GM12864 (cell line): ENCODE results near the gene NDST1.

Experiments used
- DNase-seq: peaks from one replicate; pipeline ENCODE4 v3.0.0-alpha.2; 2011; ENCODE audit warnings: low read depth
- H3K4me3 ChIP-seq: 2 replicates; pipeline ENCODE4 v1.5.1; 2011; ENCODE audit warnings: mild to moderate bottlenecking, low read depth, low read length, control low read depth
- CTCF ChIP-seq: IDR thresholded peaks from 2 replicates; pipeline ENCODE4 v1.5.1; 2011; ENCODE audit warnings: low read depth, mild to moderate bottlenecking, moderate library complexity, low read length, control low read depth, inconsistent platforms; ENCODE audit errors: missing control alignments

The NDST1 gene

GRCh38 chr5:150523472-150524350 is 15.8 kb downstream of the NDST1 start:
- DNase-seq: peak; percentile 30
- no peak overlapping the region for H3K4me3 ChIP-seq

GRCh38 chr5:150525163-150525562 is 17.2 kb downstream of the NDST1 start:
- no peak for TF ChIP-seq CTCF
- DNase-seq: no peak
- no peak overlapping the region for H3K4me3 ChIP-seq

More at GRCh38 chr5:150523472-150524350, 15.8 kb downstream of the NDST1 start:
- TF ChIP-seq CTCF: peak; percentile 75

GRCh38 chr5:150525781-150526180 is 17.9 kb downstream of the NDST1 start:
- TF ChIP-seq CTCF: no peak
- H3K4me3 ChIP-seq: no peak overlapping the region
- DNase-seq: no peak

GRCh38 chr5:150527038-150527437 is 19.1 kb downstream of the NDST1 start:
- DNase-seq: no peak
- no peak overlapping the region for H3K4me3 ChIP-seq
- TF ChIP-seq CTCF: no peak

GRCh38 chr5:150527808-150528207 is 19.9 kb downstream of the NDST1 start:
- H3K4me3 ChIP-seq: no peak overlapping the region
- no peak for TF ChIP-seq CTCF
- DNase-seq: no peak

GRCh38 chr5:150528924-150529546 is 21.1 kb downstream of the NDST1 start:
- TF ChIP-seq CTCF: no peak
- no peak for DNase-seq
- H3K4me3 ChIP-seq: no peak overlapping the region
